HCT116 (cell line): Measurements from ENCODE around the gene SDF2L1.

ENCODE experiments used
- CEBPB ChIP-seq: IDR thresholded peaks from 2 replicates; pipeline ENCODE4 v1.6.1; 2012; ENCODE audit warnings: low read depth
- ELF1 ChIP-seq: IDR thresholded peaks from 2 replicates; pipeline ENCODE4 v1.6.1; 2012; ENCODE audit warnings: low read depth, borderline replicate concordance
- EZH2 ChIP-seq: fragments of 200-600 bp; sonication (generic); IDR thresholded peaks from 2 replicates; pipeline ENCODE4 v1.6.1; 2017; ENCODE audit warnings: antibody characterized with exemption, mixed run types
- POLR2A ChIP-seq: IDR thresholded peaks from 2 replicates; pipeline ENCODE4 v1.7.0; 2011; ENCODE audit warnings: borderline replicate concordance; ENCODE audit not compliant: insufficient read depth, insufficient read length; ENCODE audit errors: extremely low read depth
- POLR2AphosphoS5 ChIP-seq: IDR thresholded peaks from 2 replicates; pipeline ENCODE4 v1.6.1; 2011; ENCODE audit warnings: mild to moderate bottlenecking, low read depth, low read length, moderate library complexity
- RAD21 ChIP-seq: IDR thresholded peaks from 2 replicates; pipeline ENCODE4 v1.6.1; 2012; ENCODE audit warnings: low read depth, mild to moderate bottlenecking
- SIN3A ChIP-seq: IDR thresholded peaks from 2 replicates; pipeline ENCODE4 v1.6.1; 2012; ENCODE audit warnings: low read depth
- ZFX ChIP-seq: fragments of 450-650 bp; IDR thresholded peaks from 2 replicates; pipeline ENCODE4 v1.6.1; 2017
- TF ChIP-seq, protein P1 (sequence below), 3 experiments: fragments of 200-600 bp in 1 of 3; sonication (generic) in 1 of 3; IDR thresholded peaks in 2 of 3; conservative IDR thresholded peaks in 1 of 3; 2 replicates each; pipeline ENCODE4 v1.5.1; 2012 to 2017; ENCODE audit warnings: low read depth in 2 of 3, low read length in 2 of 3, antibody characterized with exemption in 1 of 3, borderline replicate concordance in 1 of 3, control low read depth in 1 of 3, mild to moderate bottlenecking in 1 of 3, mixed read lengths in 1 of 3, mixed run types in 1 of 3, moderate library complexity in 1 of 3; ENCODE audit not compliant: insufficient read depth in 1 of 3
- TF ChIP-seq, protein P2 (sequence below): IDR thresholded peaks from 2 replicates; pipeline ENCODE4 v1.6.1; 2012
- TF ChIP-seq, protein P3 (sequence below): IDR thresholded peaks from 2 replicates; pipeline ENCODE4 v1.6.1; 2011; ENCODE audit warnings: mild to moderate bottlenecking, low read length, moderate library complexity; ENCODE audit not compliant: insufficient replicate concordance; ENCODE audit errors: extremely low read depth

DNA sequence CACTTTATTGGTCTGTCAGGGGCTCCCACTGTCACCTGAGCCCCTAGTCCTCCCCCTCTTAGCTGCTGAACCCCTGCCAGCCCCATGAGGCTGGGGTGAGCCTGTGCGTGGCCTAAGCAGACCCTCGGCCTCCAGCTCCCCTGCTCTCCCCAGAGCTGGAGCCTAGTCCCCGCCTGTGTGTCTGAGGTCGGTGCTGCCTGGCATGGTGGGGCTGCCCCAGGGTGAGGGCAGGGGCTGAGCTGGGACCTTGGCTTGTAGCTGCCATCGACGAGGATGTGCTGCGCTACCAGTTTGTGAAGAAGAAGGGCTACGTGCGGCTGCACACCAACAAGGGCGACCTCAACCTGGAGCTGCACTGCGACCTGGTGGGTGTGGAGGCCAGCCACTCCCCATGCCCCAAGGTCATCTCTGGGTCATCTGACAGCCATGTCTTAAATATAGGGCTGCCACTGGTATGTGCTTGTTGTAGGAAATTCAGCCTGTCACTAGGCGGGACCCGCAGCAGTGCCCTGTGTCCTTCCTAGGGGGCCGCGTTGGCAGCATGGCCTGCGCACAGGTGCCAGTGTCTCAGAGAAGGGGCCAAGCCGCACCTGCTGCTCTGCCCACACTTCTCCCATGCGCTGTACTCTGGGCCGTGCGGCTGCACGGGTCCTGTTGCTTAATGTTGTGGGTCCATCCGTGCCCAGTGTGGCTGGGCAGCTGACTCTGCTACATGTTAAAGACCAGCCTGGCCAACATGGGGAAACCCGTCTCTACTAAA is 44.7 kb downstream of the SDF2L1 start:
- TF ChIP-seq, protein P1, sequence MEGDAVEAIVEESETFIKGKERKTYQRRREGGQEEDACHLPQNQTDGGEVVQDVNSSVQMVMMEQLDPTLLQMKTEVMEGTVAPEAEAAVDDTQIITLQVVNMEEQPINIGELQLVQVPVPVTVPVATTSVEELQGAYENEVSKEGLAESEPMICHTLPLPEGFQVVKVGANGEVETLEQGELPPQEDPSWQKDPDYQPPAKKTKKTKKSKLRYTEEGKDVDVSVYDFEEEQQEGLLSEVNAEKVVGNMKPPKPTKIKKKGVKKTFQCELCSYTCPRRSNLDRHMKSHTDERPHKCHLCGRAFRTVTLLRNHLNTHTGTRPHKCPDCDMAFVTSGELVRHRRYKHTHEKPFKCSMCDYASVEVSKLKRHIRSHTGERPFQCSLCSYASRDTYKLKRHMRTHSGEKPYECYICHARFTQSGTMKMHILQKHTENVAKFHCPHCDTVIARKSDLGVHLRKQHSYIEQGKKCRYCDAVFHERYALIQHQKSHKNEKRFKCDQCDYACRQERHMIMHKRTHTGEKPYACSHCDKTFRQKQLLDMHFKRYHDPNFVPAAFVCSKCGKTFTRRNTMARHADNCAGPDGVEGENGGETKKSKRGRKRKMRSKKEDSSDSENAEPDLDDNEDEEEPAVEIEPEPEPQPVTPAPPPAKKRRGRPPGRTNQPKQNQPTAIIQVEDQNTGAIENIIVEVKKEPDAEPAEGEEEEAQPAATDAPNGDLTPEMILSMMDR (IDR thresholded peaks at IDR 0.05 in 2 of 3, conservative IDR thresholded peaks at IDR 0.05 in 1 of 3; ENCODE audit: borderline replicate concordance in 1 of 3, insufficient read depth in 1 of 3, low read depth in 2 of 3, low read length in 2 of 3): no peak
- no peak for TF ChIP-seq EZH2
- TF ChIP-seq POLR2A: no peak
- no peak for TF ChIP-seq ZFX
- no peak for TF ChIP-seq POLR2AphosphoS5
- TF ChIP-seq, protein P2, sequence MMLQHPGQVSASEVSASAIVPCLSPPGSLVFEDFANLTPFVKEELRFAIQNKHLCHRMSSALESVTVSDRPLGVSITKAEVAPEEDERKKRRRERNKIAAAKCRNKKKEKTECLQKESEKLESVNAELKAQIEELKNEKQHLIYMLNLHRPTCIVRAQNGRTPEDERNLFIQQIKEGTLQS: no peak
- no peak for TF ChIP-seq CEBPB
- TF ChIP-seq ELF1: no peak
- no peak for TF ChIP-seq RAD21
- no peak for TF ChIP-seq SIN3A
- TF ChIP-seq, protein P3, sequence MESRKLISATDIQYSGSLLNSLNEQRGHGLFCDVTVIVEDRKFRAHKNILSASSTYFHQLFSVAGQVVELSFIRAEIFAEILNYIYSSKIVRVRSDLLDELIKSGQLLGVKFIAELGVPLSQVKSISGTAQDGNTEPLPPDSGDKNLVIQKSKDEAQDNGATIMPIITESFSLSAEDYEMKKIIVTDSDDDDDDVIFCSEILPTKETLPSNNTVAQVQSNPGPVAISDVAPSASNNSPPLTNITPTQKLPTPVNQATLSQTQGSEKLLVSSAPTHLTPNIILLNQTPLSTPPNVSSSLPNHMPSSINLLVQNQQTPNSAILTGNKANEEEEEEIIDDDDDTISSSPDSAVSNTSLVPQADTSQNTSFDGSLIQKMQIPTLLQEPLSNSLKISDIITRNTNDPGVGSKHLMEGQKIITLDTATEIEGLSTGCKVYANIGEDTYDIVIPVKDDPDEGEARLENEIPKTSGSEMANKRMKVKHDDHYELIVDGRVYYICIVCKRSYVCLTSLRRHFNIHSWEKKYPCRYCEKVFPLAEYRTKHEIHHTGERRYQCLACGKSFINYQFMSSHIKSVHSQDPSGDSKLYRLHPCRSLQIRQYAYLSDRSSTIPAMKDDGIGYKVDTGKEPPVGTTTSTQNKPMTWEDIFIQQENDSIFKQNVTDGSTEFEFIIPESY: no peak
